Neural crest cell (in vitro differentiated cells): Measurements from ENCODE around the gene PGAP6. TPM values are rescaled to one million over a fixed set of nuclear protein-coding genes. Genes with fewer than 3 reads are reported as not detected.
"Not testable (repeated sequence)": the region's sequence is repeated elsewhere in the genome, so short reads cannot be mapped to it uniquely, and the experiment has no call there.

Experiments used
- DNase-seq: peaks from one replicate; pipeline ENCODE4 v3.0.0; 2021; ENCODE audit warnings: low read depth, mixed read lengths, low spot score
- H3K27ac Mint-ChIP-seq: one replicate; pipeline ENCODE4 v1.8.0; 2021; ENCODE audit warnings: mild to moderate bottlenecking, mixed read lengths; ENCODE audit not compliant: unreplicated experiment
- H3K27me3 Mint-ChIP-seq: 2 replicates; pipeline ENCODE4 v1.8.0; 2021; ENCODE audit warnings: low read depth, mild to moderate bottlenecking, mixed read lengths
- H3K36me3 Mint-ChIP-seq: 2 replicates; pipeline ENCODE4 v1.8.0; 2021; ENCODE audit warnings: low read depth, mild to moderate bottlenecking, mixed read lengths
- H3K4me1 Mint-ChIP-seq: 2 replicates; pipeline ENCODE4 v1.8.0; 2021; ENCODE audit warnings: mixed read lengths
- H3K4me3 Mint-ChIP-seq: one replicate; pipeline ENCODE4 v1.8.0; 2021; ENCODE audit warnings: mild to moderate bottlenecking, mixed read lengths
- H3K9me3 Mint-ChIP-seq: 2 replicates; pipeline ENCODE4 v1.8.0; 2021; ENCODE audit warnings: mixed read lengths
- total RNA-seq: library from RNA; stranded (reverse); gene quantifications from 2 replicates; pipeline ENCODE4 v1.2.1, GENCODE V29; 2021
- TF ChIP-seq, protein P1 (sequence below): fragments of 200-600 bp; sonication (generic); conservative IDR thresholded peaks from 2 replicates; pipeline ENCODE4 v1.5.0; 2021; ENCODE audit warnings: antibody characterized with exemption, mild to moderate bottlenecking

PGAP6 gene
- total RNA-seq, 1 donor from 2014 or later, result 62.0 TPM

DNA sequence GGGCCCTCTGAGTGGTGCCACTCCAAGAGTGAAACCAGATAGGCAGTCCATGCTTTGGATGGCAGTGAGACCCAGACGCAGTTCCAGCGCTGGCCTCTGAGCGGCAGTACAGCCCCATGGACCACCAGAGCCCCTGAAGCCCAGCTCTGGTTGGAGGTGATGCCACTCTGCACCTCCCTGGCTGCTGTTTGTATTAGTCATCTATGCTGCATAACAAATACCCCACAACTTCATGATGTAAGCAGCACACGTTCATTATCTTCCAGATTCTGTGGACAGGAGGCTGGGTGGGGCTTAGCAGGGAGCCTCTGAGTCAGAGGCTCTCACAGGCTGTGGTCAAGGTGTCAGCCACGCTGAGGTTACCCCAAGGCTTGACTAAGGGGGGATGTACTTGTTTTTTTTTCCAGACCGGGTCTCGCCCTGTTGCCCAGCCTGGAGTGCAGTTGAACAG, 10.1 kb upstream of the PGAP6 start:
- H3K36me3 Mint-ChIP-seq, result peaks cover 2% of the 10 kb centered on the region
- TF ChIP-seq, protein P1, sequence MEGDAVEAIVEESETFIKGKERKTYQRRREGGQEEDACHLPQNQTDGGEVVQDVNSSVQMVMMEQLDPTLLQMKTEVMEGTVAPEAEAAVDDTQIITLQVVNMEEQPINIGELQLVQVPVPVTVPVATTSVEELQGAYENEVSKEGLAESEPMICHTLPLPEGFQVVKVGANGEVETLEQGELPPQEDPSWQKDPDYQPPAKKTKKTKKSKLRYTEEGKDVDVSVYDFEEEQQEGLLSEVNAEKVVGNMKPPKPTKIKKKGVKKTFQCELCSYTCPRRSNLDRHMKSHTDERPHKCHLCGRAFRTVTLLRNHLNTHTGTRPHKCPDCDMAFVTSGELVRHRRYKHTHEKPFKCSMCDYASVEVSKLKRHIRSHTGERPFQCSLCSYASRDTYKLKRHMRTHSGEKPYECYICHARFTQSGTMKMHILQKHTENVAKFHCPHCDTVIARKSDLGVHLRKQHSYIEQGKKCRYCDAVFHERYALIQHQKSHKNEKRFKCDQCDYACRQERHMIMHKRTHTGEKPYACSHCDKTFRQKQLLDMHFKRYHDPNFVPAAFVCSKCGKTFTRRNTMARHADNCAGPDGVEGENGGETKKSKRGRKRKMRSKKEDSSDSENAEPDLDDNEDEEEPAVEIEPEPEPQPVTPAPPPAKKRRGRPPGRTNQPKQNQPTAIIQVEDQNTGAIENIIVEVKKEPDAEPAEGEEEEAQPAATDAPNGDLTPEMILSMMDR, result peak; percentile 76
- peak overlapping the region; percentile 80 for H3K4me3 Mint-ChIP-seq
- H3K27ac Mint-ChIP-seq, result no peak overlapping the region
- peaks cover 9% of the 10 kb centered on the region for H3K27me3 Mint-ChIP-seq
- peaks cover 2% of the 10 kb centered on the region for H3K9me3 Mint-ChIP-seq
- H3K4me1 Mint-ChIP-seq, result peaks cover 28% of the 10 kb centered on the region
- peak; percentile 79 for DNase-seq

DNA sequence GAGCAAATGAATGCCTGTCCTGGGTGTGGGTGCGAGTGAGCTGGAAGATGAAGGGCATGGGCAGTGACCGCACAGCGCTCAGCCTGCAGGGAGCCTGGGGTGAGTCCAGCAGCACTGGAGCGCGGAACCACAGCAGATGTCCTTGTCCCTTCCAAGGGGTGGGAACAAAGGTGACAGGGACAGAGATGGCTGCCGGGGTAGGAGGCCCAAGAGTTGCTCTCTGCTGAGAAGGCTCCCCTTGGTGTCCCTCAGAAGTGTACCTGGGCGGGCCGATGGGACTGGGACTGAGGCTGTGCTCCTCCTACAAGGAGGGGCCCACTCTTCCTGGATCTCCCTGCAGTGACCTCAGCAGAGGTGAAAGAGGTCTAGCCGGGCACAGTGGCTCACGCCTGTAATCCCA, 7.6 kb upstream of the PGAP6 start:
- TF ChIP-seq, protein P1, result no peak
- H3K4me1 Mint-ChIP-seq, result peaks cover 25% of the 10 kb centered on the region
- no peak overlapping the region for H3K27ac Mint-ChIP-seq
- peaks cover 4% of the 10 kb centered on the region for H3K27me3 Mint-ChIP-seq
- no peak overlapping the region for H3K4me3 Mint-ChIP-seq
- peaks cover 2% of the 10 kb centered on the region for H3K9me3 Mint-ChIP-seq
- peaks cover 2% of the 10 kb centered on the region for H3K36me3 Mint-ChIP-seq
- no peak for DNase-seq

GRCh38 chr16:387761-388666, 6.2 kb upstream of the PGAP6 start:
- TF ChIP-seq, protein P1, result peak; percentile 31
- H3K4me3 Mint-ChIP-seq, result peak overlapping the region; percentile 78
- peaks cover 11% of the 10 kb centered on the region for H3K27me3 Mint-ChIP-seq
- not testable (repeated sequence) for H3K36me3 Mint-ChIP-seq, H3K9me3 Mint-ChIP-seq, H3K27ac Mint-ChIP-seq, DNase-seq
- peaks cover 39% of the 10 kb centered on the region for H3K4me1 Mint-ChIP-seq

DNA sequence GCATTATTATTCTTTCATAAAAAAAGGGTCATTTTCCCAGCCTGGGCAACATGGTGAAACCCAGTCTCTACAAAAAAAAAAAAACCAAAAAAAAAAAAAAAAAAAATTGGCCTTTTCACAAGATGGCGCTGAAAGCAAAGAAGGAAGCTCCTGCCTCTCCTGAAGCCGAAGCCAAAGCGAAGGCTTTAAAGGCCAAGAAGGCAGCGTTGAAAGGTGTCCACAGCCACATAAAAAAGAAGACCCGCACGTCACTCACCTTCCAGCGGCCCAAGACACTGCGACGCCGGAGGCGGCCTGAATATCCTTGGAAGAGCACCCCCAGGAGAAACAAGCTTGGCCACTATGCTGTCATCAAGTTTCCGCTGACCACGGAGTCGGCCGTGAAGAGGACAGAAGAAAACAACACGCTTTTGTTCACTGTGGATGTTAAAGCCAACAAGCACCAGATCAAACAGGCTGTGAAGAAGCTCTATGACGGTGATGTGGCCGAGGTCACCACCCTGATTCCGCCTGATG, 4.9 kb upstream of the PGAP6 start:
- no peaks in the 10 kb centered on the region for H3K9me3 Mint-ChIP-seq
- peaks cover 18% of the 10 kb centered on the region for H3K27me3 Mint-ChIP-seq
- no peaks in the 10 kb centered on the region for H3K36me3 Mint-ChIP-seq
- H3K4me1 Mint-ChIP-seq, result peaks cover 46% of the 10 kb centered on the region
- peak overlapping the region; percentile 81 for H3K4me3 Mint-ChIP-seq
- peak; percentile 36 for DNase-seq
- TF ChIP-seq, protein P1, result no peak
- H3K27ac Mint-ChIP-seq, result peak overlapping the region; percentile 98

- no peak for DNase-seq
- H3K9me3 Mint-ChIP-seq, result no peaks in the 10 kb centered on the region
- H3K36me3 Mint-ChIP-seq, result no peaks in the 10 kb centered on the region
- TF ChIP-seq, protein P1, result no peak
- H3K27me3 Mint-ChIP-seq, result peaks cover 18% of the 10 kb centered on the region
- peak overlapping the region; percentile 82 for H3K4me3 Mint-ChIP-seq
- peaks cover 46% of the 10 kb centered on the region for H3K4me1 Mint-ChIP-seq
- peak overlapping the region; percentile 94 for H3K27ac Mint-ChIP-seq
Observed at GRCh38 chr16:383326-384051, 1.7 kb upstream of the PGAP6 start.
